Activated CD8-positive, alpha-beta memory T cell treated with anti-CD3 and anti-CD28 coated beads, Interleukin-2, amount 50 U/mL, for 24 hours (primary cell): ENCODE results near the gene TP63.

Experiments used
- DNase-seq: peaks from one replicate; pipeline ENCODE4 v3.0.0-alpha.2; 2020; ENCODE audit errors: extremely low read depth

The TP63 gene

DNA sequence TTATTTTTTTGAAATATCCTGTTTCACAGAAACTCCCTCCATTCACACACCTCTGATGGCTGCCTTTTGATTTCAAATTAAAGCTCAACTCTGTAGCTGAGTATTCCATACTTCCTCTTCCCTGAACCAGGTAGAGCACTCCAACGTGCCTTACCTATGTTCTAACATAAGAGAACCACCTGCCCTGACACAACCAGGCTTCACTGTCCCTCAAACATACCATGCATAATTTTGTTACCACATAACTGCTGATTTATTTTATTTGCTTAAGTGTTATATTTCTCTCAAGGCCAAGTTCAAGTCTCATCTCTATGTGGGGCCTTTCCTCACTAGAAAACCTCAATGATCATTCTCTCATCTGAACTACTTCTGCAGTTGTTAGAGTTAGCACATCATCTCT lies 279.8 kb downstream of the TP63 start:
- no peak for DNase-seq

DNA sequence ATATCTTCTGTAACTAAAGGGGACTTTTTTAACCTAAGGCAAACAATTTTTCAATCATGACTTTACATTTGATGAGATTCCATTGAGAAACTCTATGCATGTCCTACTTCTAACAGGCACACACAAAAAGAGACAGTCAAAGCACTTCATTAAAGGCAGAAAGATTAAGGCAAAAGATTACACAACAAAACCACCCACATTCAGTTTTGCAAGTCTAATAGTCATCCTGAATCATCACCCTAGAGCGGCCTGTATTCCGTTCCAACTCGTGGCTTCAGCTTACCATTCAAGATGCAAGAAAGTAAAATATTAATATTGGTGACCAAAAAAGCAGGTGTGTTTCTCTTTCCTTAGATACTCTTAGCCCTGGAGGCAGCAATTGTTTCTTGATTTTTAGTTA lies 283.6 kb downstream of the TP63 start:
- no peak for DNase-seq

DNA sequence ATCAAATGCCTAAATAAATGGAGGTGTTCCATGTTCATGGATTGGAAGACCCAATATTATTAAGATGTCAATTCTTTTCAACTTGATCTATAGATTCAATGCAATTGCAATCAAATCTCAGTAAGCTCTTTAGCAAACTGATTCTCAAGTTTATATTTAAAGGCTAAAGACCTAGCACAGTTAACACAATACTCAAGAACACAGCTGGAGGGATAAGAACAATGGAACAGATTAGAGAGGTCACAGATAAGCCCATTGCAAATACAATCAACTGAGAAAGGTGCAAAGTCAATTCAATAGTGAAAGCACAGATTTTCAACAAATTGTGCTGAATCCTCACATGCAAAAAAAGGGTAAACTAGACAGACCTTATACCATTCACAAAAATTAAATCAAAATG lies 290.6 kb downstream of the TP63 start:
- no peak for DNase-seq

DNA sequence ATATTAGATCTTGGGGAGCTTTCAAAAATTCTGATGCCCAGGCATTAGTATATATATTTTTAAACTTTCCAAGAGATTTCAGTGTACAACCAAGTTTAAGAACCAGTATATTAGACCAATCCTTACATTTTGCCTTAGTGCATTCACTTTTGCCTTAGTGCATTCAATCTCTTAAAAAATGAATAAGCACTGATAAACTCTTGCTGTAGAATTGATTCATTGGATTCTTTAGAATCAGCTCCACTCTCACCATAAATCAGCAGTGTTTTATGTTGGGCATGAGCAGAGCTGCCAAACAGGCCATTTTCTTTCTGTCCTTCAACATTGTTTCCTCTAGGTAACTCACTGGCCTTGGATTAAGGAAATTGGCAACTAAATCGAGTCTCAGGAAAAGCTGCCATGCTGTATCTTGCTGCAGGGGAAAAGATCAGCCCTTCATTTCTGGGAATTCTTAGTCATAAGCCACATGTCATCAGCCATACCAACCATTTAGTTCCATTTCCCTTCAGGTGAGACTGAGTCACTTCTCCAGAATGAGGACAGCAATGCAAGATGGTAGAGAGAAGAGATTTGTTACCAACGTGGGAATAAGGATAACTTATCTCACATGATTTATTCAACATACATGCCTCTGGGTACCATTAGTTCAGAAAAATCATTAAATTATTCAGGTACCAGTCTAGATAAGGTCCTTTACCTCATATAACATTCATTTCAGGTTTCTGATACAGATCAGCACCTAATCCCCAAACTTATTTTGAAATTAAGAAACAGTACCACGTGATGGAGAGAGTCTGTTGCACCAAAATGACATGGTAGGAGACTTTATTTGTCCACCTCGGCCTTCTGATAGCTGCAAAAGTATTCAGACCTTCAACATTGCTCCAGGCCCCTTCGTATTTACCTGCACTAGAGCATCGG lies 297.0 kb downstream of the TP63 start:
- no peak for DNase-seq

DNA sequence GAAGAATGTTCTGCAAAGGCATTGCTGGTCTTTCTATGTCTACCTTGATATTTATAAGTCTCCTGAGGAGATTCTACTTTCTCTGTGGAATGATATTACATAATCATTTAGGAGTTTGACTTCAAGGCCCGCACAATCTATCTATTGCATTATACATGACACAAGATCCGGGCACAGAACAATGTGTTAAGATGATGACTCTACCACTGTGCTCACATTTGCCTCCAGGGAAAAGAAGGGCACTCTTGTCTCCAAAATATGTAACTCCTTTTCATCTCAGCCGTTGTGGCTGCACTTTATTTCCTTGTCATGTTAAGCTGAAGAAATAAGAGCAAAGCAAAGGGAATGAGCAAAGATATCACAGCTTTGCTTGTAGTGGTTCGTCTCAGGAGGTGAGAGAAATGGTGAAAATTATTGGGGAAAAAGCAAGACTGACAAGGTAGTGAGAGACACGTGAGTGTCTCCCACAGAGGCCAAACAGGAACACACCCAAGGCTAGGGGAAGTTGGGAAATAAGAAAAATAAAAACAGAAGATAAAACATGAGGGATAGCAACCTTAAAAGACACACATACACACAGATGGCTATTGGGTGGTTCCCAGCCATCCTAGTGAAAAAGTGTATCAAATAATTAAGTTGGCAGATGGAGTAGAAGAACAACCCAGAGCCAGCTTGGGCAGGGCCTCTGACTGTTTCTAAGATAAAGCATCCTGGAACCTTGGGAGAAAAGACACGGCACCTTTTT lies 305.2 kb downstream of the TP63 start:
- DNase-seq, result no peak

DNA sequence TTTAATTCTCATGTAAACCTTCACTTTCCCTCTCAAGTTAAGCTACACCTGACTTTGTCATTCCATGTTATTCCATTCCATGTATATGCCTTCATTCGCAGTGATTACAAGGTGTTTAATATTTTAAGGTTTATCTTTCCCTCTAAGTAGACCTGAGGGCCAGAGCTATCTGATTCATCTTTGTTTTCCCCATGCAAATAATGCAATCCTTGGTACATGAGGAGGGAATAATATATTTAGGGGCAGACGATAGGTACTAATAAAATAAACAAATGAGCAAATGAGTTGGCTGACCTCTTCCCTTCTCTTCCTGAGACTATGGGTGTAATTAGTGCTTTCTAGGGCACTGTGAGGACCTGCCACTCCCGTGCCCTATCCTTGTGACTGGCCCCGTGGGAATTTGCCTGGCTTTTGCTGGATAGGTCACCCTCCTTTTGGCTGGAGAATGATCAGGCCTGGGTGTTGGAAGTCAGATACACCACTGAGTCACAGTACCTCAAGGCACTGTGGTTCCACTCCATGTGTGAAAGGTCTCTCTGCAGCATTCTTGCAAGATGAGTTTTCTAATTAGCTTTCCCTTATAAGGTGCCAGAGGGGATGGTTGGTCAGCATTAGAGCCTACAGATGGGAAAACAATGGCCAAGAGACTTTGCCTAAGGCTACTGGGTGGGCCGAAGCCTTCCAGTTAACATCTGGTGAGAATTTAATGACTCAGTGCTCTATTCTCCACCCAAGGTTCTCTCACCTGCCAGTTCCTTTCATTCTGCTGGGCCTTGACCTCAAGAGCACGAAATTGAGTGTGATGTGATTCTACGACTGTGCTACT lies 306.3 kb downstream of the TP63 start:
- DNase-seq, result no peak

DNA sequence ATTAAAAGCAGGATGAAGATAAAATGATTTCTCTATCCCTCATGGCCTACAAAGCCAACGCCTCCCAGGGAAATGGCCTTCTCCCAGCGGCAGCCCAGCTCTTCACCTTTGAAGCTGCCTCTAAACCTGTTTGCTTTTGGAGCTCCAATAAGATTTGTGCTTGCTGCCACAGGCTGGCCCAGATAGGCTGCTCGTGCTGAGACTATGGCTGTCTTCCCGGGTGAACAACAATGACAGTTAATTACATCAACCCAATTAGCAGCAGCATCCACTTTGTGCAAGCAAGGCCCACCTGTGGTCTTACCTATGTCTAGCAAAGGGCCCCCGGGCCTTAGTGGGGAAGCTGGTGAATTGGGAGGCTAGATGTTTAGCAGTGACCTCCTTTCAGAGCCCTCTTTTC lies 309.9 kb downstream of the TP63 start:
- no peak for DNase-seq

DNA sequence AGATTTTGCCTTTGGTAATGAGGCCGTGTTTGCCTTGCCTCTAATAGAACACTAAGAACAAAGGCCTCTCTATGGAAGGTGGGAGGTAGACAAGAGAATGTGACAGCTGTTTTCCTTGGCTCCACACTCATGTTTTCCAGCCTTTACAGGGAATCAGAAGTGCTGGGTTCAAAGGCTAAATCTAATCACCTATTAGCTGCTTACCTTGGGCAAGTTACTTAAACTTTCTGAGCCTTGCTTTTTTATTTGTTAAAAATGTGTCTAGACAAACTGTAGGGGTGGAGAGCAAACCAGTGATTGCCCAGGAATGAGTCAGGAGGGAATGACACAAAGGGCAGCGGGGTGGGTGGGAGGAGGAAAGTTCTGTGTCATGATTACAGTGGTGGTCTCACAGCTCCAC lies 310.5 kb downstream of the TP63 start:
- no peak for DNase-seq

DNA sequence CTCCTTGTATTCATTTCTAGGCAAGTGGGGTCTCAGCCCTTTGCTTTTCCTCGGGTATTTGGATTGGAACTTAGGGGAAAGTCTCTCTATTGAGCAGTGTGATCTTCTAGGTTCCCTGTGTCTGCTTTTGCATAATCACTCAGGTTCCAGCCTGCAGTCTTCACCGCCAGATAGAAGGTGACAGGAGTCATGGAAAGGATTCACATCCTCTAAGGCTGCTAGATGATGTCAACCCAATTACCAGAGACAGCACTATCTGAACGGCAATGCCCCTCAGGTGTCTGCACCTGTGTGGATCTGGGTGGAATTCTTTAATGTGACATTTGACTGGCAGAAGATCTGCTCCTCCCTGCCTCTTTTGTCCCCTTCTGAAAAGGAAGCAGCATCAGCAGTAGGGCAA lies 311.8 kb downstream of the TP63 start:
- no peak for DNase-seq

DNA sequence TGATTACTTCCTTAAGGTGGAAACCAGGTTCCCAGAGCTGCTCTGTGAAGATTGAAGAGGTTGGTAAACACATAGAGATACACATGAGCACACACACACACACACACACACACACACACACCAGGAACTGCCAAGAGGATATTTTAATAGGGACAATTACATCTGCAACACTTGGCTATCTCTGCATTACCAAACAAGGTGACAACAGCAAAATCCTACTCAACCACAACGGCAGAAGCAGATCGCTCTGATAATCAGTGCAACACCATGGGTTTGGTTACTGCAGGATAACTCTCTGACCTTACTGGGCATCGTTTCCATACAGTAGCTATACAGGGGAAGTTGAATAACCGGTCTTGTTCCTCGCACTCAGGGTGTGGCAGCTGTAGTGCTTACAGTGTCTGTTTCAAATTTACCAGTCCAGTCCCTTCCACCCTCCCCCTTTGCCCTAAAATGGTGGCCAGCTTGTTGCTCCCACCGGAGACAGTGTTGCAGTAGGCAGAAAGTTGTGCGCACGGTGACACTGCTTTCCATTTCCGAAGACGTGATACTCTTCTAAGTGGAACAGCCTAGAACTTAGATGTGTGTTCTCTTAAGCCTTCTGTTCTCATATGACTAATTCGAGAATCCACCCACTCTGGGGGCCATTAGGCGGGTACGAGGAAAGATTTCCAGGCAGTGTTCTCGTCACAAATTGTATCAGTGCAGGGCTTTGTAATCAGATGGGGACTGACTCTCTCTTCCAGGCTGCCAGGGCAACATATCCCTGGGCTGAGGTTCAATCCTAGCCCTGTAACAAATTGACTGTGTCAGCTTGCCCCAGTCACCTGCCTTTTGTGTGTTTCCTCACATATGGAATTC lies 313.3 kb downstream of the TP63 start:
- no peak for DNase-seq

DNA sequence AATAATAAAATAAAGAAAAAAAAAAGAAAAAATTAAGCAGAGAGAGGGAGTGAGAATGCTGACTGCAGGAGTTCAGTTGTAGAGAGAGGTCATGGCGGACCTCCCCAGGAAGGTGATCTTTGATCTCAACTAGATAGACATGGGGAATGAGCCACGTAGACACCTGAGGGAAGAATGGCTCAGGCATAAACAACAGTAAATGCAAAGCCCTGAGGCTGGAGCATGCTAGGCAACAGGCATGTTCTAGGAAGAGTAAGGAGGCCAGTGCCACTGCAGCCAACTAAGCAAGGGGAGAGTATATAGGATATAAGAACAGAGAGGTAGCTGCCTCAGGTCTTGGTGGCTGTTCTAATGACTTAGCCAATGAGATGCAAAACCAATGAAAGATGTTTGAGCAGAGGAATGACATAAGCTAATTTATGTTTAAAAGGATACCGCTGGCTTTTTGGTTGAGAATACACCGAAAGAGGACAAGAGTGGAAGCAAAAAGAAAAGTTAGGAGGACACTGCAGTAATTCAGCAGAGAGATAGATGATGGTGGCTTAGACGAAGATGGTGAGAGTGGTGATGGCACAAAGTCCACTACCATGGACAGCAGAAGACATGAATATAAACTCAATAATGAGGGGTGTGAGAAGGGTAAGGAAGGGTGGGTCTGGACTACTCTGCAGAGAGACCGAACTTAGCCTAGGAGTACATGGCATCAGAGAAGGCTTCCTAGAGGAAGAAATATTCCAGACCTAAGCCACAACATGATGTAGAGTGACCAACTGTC lies 314.9 kb downstream of the TP63 start:
- no peak for DNase-seq
